SH-SY5Y (cell line): Measurements from ENCODE around the gene AGXT.

ENCODE experiments used
- GATA2 ChIP-seq: IDR thresholded peaks from 2 replicates; pipeline ENCODE4 v1.6.1; 2011; ENCODE audit warnings: mild to moderate bottlenecking, low read depth, low read length
- GATA3 ChIP-seq: IDR thresholded peaks from 2 replicates; pipeline ENCODE4 v1.6.1; 2011; ENCODE audit warnings: low read depth, mild to moderate bottlenecking, low read length, moderate library complexity

The AGXT gene

GRCh38 chr2:240851078-240851991 lies 17.3 kb upstream of the AGXT start:
- no peak for TF ChIP-seq GATA3
- no peak for TF ChIP-seq GATA2

GRCh38 chr2:240852671-240853314 lies 15.8 kb upstream of the AGXT start:
- no peak for TF ChIP-seq GATA3
- TF ChIP-seq GATA2: no peak

- TF ChIP-seq GATA2: no peak
- no peak for TF ChIP-seq GATA3
Observed at GRCh38 chr2:240855670-240856069, 13.0 kb upstream of the AGXT start.

DNA sequence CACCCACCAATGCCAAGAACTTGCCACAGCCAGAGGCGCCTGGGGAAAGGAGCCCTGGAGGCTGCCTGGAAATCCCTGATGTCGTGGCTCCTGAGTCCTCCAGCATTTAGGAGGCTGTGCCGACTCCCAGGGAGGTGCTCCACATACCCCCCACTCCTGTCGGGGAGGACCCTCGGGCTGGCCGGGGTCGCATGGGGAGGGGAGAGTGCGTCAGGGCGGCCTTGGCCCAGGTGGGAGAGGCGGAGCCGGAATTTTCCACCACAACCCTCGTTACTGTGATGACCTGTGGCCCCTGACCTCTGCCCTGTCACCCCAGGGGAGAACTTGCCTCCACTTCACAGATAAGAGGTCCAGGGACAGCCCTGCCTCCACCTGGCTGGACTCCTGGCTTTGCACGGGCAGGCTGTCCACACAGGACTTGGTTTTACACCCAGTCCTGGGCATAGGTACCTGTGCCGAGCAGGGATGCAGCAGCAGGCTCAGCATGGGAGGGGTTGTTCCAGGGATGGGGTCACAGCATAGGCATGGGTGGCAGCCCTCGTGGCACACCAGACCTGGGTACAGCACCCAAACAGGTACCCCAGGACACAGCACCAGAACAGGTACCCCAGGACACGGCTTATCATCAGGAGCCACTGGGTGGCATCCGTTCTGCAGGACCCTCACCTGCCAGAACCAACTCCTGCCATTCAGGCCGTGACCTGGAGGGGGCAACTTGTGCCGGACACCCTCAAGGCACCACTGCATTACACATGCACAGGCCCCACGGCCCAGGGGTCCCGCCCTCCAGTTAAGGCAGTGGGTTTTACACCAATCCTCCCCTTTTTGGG lies 12.3 kb upstream of the AGXT start:
- TF ChIP-seq GATA2: no peak
- TF ChIP-seq GATA3: no peak

DNA sequence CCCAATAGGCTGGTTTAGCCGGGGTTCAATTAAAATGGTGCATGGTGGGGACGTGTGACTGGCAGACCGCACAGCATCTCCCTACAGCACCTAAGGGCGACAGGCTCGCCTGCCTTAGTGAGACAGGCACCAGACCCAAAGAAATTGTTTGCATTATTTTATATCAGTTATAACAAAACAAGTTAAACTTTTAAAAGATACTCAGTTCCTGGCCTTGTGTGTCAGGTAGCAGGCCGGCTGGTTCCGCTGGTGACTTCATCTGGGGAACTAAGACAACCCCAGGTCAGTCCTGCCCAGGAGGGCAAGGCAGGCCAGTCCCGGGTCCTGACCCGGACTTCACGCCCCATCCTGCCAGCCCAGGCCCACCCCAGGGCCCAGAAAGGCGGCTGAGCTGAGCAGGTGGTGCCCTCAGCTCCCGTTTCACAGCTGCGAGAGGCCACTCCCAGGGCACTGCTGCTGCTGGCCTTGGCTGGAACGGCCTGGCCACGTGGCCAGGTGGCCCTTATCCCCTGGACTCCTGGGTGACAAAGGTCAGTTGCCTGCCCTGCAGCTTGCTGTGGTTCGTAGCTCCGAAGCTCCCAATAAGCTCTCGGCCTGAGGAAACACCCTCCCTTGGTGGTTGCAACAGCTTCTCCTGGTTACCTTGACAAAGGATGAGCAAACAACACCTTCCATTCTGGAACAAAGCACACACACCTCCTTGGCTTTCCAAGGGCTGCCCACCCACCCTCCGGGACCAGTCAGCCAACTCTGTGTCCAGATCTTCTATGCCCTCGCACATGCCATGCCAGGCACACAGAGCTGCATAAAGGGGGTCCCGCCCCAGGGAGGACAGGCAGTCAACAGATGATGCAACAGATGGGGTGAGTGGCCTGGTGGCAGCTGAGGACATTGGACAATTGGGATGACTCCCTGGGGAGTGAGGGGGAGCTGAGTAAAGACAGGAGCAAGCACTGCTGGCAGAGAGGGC lies 11.3 kb upstream of the AGXT start:
- no peak for TF ChIP-seq GATA2
- TF ChIP-seq GATA3: no peak

GRCh38 chr2:240858321-240858720 lies 10.3 kb upstream of the AGXT start:
- TF ChIP-seq GATA3 (no peak), GATA2 (no peak)

- TF ChIP-seq GATA2 (no peak), GATA3 (no peak)
Observed at GRCh38 chr2:240858871-240859270, 9.8 kb upstream of the AGXT start.

- no peak for TF ChIP-seq GATA3
- no peak for TF ChIP-seq GATA2
Observed at GRCh38 chr2:240861547-240861946, 7.1 kb upstream of the AGXT start.

DNA sequence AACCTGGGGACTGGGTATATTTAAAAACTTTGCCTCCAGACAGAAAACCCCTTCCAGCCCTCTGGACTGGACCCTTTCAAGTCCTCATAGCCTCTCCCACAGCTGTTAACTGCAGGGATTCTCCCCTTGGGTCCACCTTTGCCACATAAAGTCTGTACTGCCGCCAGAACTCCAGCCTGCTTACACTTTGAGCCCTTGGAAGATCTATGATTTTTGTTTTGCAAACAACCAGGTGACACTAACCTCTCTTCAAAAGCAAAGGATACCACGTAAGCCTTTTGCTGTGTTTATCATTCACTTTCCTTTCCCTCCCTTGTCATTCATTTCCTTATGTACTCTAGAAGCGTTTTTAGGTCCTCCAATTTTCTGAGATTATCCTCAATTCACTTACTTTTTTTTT lies 4.1 kb upstream of the AGXT start:
- no peak for TF ChIP-seq GATA3
- TF ChIP-seq GATA2: no peak

GRCh38 chr2:240865391-240865790 lies 3.2 kb upstream of the AGXT start:
- TF ChIP-seq GATA3 (no peak), GATA2 (no peak)

DNA sequence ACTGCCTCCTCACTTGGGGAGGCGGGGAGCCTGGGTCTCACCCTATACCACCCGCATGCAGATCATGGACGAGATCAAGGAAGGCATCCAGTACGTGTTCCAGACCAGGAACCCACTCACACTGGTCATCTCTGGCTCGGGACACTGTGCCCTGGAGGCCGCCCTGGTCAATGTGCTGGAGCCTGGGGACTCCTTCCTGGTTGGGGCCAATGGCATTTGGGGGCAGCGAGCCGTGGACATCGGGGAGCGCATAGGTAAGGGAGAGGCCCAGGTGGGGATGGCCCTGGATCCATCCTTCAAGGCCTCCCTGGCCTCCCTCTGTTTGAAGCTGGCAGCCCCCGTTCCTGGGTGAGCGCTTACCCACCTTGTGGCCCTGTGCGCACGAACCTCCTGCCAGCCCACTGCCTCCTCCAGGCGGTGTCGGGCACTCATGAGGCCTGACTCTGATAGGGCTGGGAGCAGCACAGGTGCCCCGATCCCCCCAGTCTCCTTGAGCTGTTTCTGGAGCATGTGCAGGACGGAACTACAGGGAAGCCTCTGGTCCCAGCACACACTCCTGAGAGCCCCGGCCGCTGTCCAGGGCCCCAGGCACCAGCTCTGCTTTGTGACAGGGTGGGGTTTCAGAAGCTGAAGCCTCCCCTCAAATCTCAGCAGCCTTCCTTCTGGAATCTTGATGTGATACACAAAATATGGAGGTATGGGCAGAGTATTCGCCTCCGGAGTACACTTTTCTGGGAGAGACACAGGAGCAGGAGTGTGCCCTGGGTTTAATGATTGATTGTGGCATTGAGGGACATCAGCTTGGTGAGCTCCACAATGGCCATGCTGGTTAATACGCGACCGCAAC lies 708 bp downstream of the AGXT start:
- TF ChIP-seq GATA3: no peak
- no peak for TF ChIP-seq GATA2

DNA sequence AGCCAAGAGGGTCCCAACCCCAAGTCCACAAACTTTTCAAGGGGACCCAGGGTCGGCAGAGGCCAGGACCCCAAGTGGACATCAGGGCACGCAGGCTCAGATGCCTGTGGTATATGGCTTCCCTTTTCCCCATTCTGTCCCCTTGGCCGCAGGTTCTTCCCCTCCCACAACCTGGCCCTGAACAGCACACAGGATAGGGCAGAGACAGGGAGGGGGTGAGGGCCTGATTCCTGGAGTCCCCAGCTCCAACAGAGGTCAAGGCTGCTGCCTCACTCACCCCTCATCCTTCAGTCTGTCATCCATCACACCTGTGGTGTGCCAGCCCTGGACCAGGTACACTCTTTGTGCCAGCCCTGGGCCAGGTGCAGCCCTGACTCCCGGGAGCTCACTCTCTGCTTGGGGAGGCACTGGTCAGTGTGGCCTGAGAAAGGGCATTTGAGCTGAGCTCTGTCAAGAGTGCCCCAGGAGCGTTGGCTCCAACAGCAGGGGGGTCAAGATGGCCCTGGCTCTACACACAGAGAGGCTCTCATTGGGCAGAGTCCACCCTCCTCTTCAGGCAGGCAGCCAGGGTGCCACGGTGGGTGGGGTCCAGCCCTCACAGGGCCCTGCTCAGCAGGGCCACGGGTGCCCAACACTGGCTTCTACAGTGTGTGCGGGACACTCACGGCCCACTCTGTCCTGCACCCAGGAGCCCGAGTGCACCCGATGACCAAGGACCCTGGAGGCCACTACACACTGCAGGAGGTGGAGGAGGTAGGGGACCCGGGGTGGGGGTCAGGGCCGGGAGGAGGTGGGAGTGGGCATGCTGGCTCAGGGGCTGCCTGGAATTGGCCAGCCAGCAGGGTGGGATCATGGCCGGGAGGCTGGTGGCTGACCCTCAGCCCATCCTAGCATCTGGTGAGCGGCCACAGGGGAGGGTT lies 1.6 kb downstream of the AGXT start:
- TF ChIP-seq GATA2 (no peak), GATA3 (no peak)
